ENCODE data around the gene NEURL1B.

NEURL1B gene

GRCh38 chr5:172683645-172684471 is 42.8 kb downstream of the NEURL1B start:
- no peak for DNase-seq

DNA sequence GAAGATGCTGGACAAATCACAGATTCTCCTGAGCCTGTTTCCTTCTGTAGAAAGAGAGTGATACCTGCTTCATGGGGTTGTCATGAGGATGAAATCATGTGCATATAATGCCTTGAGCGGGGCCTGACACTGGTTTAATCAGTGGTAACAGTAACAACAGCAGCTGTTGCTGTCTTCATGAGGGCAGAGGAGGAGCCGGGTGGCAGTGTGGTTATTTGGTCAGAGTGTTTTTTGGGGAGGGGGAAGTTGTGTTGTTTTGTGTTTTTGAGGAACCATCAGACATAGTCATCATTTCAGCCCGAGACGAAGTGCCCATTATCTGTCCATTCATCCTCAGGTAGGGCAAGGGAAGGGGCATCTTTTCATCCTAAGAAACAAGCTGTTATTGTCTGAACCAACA is 44.0 kb downstream of the NEURL1B start:
- no peak for DNase-seq

DNA sequence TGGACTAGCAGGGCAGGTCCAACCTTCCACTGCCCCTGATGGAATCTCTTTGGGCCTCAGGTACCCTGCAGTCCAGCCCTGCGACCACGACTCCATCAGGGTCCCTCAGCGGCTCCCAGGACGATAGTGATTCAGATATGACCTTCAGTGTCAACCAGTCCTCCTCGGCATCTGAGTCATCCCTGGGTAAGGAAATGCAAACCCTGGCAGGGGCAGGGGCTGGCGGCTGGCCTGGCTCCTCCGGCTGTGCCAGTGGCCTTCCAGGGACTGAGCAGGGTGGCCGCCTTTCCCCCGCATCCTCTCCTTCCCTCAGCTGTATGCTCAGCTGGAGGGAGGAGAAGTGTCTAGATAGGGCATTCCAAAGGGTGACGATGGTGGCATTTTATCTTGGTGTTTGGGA is 45.0 kb downstream of the NEURL1B start:
- no peak for DNase-seq

- DNase-seq: no peak
Measured at GRCh38 chr5:172686539-172687390, 45.7 kb downstream of the NEURL1B start.

DNA sequence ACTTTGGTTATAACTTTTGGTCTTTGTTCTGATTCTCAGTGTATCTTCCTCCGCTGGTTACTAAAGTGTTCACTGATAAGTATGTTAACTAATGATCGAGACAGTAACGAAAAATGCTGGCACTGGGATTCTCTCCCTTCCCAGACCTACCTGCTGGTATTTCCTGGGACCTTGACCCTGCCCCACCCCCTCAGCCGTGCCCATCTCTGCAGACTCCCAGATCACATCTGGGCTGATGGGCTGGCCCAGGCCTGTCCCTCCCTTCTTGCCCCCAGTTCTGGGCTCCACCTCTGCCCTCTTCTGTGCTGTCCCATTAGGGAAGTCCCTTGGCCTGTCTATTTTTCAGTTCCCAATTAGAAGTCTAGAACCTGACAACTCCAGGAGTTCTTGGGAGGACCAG is 46.9 kb downstream of the NEURL1B start:
- no peak for DNase-seq

GRCh38 chr5:172688349-172689217 is 47.5 kb downstream of the NEURL1B start:
- DNase-seq: no peak

- no peak for DNase-seq
Measured at GRCh38 chr5:172689218-172689572, 48.1 kb downstream of the NEURL1B start.

- DNase-seq: no peak
Measured at GRCh38 chr5:172689801-172690200, 48.7 kb downstream of the NEURL1B start.

GRCh38 chr5:172690258-172691075 is 49.4 kb downstream of the NEURL1B start:
- no peak for DNase-seq

- no peak for DNase-seq
Measured at GRCh38 chr5:172691886-172692285, 50.8 kb downstream of the NEURL1B start.

DNA sequence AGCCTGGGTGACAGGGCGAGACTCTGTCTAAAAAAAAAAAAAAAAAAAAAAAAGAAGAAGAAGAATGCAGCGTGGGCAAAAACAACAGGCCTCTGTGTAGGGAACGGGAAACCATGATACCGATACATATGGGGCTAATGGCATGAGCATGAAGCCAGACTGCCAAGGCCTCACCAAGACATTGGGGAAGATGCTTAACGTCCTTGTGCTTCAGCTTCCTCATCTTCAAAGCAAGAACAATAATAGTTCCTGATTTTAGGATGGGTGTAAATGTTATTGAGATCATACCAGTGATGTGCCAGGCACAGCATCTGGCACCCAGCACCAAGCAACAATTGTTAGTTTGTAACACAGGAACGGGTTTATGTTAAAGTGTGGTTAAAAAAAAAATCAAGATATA is 51.4 kb downstream of the NEURL1B start:
- no peak for DNase-seq

GRCh38 chr5:172692981-172693380 is 51.9 kb downstream of the NEURL1B start:
- DNase-seq: no peak

- no peak for DNase-seq
Measured at GRCh38 chr5:172694061-172694460, 53.0 kb downstream of the NEURL1B start.

GRCh38 chr5:172694541-172694940 is 53.5 kb downstream of the NEURL1B start:
- DNase-seq: no peak

DNA sequence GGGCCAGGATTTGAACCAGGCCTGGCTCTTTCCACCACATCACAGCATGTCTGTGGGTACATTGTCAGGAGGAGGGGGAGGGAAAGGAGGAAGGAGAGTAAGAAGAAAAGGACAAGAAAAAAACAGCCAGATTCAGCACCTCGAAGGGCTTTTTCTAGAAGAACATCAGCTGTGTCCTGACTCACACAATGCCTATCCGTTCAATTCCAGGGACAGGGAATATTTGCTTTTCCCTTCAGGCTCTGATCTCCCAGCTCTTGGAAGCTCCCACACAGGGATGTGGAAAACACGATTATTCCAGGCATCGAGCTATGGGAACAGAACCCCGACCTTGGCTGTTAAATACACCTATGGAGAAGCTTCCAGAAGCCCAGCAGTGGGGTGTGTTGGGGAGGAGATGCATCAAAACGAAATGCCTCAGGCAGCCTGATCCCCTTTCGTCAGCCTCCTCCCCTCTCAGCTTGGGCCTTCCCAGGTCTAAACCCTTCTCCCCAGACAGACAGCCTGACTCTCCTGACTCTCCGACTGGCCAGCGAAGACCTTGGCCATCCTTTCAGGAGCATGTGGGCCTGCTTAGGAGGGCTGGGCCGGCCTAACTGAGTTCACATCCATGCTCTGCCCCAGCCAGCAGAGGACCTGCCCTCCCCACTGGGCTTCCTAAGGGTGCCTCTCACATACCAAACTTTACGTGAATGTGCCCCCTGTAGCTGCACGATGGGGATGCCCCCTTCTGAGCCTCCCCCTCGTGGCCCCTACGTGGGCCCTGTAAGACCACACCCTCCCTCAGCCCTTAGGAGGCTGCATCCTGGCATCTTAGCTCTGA is 54.4 kb downstream of the NEURL1B start:
- no peak for DNase-seq

DNA sequence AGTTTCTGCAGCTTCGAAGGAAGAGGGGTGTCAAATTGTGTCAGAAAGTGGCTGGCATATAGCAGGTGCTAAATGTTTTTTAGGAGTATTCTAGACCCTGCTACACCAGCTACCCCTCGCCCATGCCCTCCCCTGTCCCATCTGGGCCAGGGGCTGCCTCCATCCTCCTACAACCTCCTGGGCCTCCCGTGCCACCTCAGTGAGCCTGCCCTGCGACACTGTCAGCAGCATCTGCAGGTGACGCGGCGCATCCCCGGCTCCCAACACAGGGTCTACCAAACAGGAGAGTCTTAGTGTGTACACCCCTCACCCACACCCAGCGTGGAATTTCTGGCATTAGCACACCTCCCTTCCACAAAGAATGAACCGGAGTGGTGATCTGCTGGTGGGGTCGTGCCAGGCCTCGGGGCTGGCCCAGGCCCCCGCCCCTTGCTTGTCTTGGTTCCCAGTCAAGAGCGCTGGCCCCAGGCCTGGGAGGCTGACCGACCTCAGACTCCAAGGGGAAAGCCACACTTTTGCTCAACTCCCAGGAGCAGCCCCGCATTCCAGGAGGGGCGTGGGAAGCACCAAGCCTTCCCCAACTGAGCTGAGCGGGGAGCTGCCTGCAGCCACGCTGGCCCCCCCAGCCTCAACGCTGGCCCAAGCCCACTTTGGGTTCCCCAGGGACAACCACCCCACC is 55.2 kb downstream of the NEURL1B start:
- no peak for DNase-seq

GRCh38 chr5:172697123-172698121 is 56.4 kb downstream of the NEURL1B start:
- peak; percentile 18 to 59 for DNase-seq

GRCh38 chr5:172699423-172699822 is 58.4 kb downstream of the NEURL1B start:
- no peak for DNase-seq

GRCh38 chr5:172699999-172700364 is 58.9 kb downstream of the NEURL1B start:
- no peak for DNase-seq

Data from NCI-H1930 (cell line).